HL-60 (cell line): ENCODE data around the gene STK17B.
"Not testable (repeated sequence)": the region's sequence is repeated elsewhere in the genome, so short reads cannot be mapped to it uniquely, and the experiment has no call there.

Experiments
- DNase-seq, 2 experiments: peaks; one replicate each; pipeline ENCODE4 v3.0.0-alpha.2; 2010 to 2020; ENCODE audit warnings: low read depth in 1 of 2, low spot score in 1 of 2
- H3K27ac ChIP-seq: fragments of 250-450 bp; sonication (Bioruptor Pico); replicated peaks from 2 replicates; pipeline ENCODE4 v1.5.1; 2020; ENCODE audit warnings: mild to moderate bottlenecking, moderate library complexity
- H3K27me3 ChIP-seq: fragments of 250-450 bp; sonication (Bioruptor Pico); 2 replicates; pipeline ENCODE4 v1.5.1; 2021; ENCODE audit warnings: mild to moderate bottlenecking, moderate library complexity; ENCODE audit not compliant: insufficient read depth, poor library complexity, severe bottlenecking
- H3K4me3 ChIP-seq: replicated peaks from 2 replicates; pipeline ENCODE4 v1.5.1; 2011; ENCODE audit warnings: mild to moderate bottlenecking, control low read depth, low read length; ENCODE audit not compliant: insufficient read depth
- CTCF ChIP-seq: IDR thresholded peaks from one replicate; pipeline ENCODE4 v1.5.1; 2011; ENCODE audit warnings: low read length, control low read depth, inconsistent platforms; ENCODE audit not compliant: insufficient read depth
- GABPA ChIP-seq: IDR thresholded peaks from 2 replicates; pipeline ENCODE4 v1.6.1; 2012; ENCODE audit warnings: low read depth
- POLR2AphosphoS5 ChIP-seq: IDR thresholded peaks from 2 replicates; pipeline ENCODE4 v1.6.1; 2012; ENCODE audit warnings: low read depth
- REST ChIP-seq: IDR thresholded peaks from 2 replicates; pipeline ENCODE4 v1.6.1; 2012; ENCODE audit warnings: low read depth; ENCODE audit not compliant: insufficient replicate concordance
- SPI1 ChIP-seq: IDR thresholded peaks from 2 replicates; pipeline ENCODE4 v1.6.1; 2012; ENCODE audit warnings: low read depth, mild to moderate bottlenecking, borderline replicate concordance

Gene STK17B

GRCh38 chr2:196096982-196097745, 74.2 kb downstream of the STK17B start:
- Histone ChIP-seq H3K4me3 (no peak overlapping the region), H3K27me3 (no peaks in the 10 kb centered on the region), H3K27ac (no peak overlapping the region)
- no peak for TF ChIP-seq GABPA
- no peak for TF ChIP-seq POLR2AphosphoS5
- TF ChIP-seq REST, result no peak
- TF ChIP-seq SPI1, result no peak
- no peak for TF ChIP-seq CTCF
- no peak for DNase-seq

GRCh38 chr2:196096264-196096663, 75.1 kb downstream of the STK17B start:
- Histone ChIP-seq H3K27ac (no peak overlapping the region), H3K4me3 (no peak overlapping the region), H3K27me3 (no peaks in the 10 kb centered on the region)
- TF ChIP-seq GABPA, result no peak
- no peak for TF ChIP-seq REST
- no peak for TF ChIP-seq POLR2AphosphoS5
- no peak for TF ChIP-seq CTCF
- no peak for TF ChIP-seq SPI1
- no peak for DNase-seq

GRCh38 chr2:196089448-196089847, 81.9 kb downstream of the STK17B start:
- not testable (repeated sequence) for H3K27me3 ChIP-seq, H3K27ac ChIP-seq, H3K4me3 ChIP-seq, DNase-seq

GRCh38 chr2:196088203-196088602, 83.2 kb downstream of the STK17B start:
- no peak overlapping the region for H3K27ac ChIP-seq
- DNase-seq, result no peak
- no peak overlapping the region for H3K4me3 ChIP-seq
- H3K27me3 ChIP-seq, result no peaks in the 10 kb centered on the region
- TF ChIP-seq CTCF (no peak), SPI1 (no peak), GABPA (no peak), POLR2AphosphoS5 (no peak), REST (no peak)
